Hepatocyte (in vitro differentiated cells): Measurements from ENCODE around the gene ZNF77.
"Not testable (repeated sequence)": the region's sequence is repeated elsewhere in the genome, so short reads cannot be mapped to it uniquely, and the experiment has no call there.

ENCODE experiments used
- EZH2 ChIP-seq: fragments of 200-600 bp; sonication (generic); IDR thresholded peaks from 2 replicates; pipeline ENCODE4 v1.6.1; 2016; ENCODE audit warnings: antibody characterized with exemption, mild to moderate bottlenecking, borderline replicate concordance
- EZH2phosphoT487 ChIP-seq: fragments of 200-600 bp; sonication (generic); IDR thresholded peaks from one replicate; pipeline ENCODE4 v1.6.1; 2018; ENCODE audit warnings: antibody characterized with exemption, mild to moderate bottlenecking, low read depth, moderate library complexity; ENCODE audit not compliant: unreplicated experiment, severe bottlenecking
- TF ChIP-seq, protein P1 (sequence below): fragments of 200-600 bp; sonication (generic); IDR thresholded peaks from 2 replicates; pipeline ENCODE4 v1.5.1; 2016; ENCODE audit warnings: antibody characterized with exemption, mild to moderate bottlenecking; ENCODE audit not compliant: poor library complexity

DNA sequence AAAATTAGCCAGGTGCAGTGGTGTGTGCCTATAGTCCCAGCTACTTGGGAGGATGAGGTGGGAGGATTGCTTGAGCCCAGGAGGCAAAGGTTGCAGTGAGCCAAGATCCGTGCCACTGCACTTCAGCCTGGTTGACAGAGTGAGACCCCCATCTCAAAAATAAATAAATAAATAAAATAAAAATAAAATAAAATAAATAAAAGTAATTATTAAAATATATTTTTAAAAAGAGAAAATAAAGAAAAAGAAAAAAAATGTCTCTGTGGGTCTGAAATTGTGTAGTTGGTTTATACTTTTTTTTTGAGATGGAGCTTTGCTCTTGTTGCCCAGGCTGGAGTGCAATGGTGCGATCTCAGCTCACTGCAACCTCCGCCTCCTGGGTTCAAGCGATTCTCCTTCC is 8.9 kb downstream of the ZNF77 start:
- not testable (repeated sequence) for TF ChIP-seq EZH2, EZH2phosphoT487
- TF ChIP-seq, protein P1, sequence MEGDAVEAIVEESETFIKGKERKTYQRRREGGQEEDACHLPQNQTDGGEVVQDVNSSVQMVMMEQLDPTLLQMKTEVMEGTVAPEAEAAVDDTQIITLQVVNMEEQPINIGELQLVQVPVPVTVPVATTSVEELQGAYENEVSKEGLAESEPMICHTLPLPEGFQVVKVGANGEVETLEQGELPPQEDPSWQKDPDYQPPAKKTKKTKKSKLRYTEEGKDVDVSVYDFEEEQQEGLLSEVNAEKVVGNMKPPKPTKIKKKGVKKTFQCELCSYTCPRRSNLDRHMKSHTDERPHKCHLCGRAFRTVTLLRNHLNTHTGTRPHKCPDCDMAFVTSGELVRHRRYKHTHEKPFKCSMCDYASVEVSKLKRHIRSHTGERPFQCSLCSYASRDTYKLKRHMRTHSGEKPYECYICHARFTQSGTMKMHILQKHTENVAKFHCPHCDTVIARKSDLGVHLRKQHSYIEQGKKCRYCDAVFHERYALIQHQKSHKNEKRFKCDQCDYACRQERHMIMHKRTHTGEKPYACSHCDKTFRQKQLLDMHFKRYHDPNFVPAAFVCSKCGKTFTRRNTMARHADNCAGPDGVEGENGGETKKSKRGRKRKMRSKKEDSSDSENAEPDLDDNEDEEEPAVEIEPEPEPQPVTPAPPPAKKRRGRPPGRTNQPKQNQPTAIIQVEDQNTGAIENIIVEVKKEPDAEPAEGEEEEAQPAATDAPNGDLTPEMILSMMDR, result not testable (repeated sequence)
